Activated naive CD8-positive, alpha-beta T cell treated with anti-CD3 and anti-CD28 coated beads, Interleukin-2, amount 10 ng/mL, durations not matched to agents 7 days and 5 days (primary cell): ENCODE results near the gene SLC25A21. TPM values are rescaled to one million over a fixed set of nuclear protein-coding genes. Genes with fewer than 3 reads are reported as not detected.
"Not testable (repeated sequence)": the region's sequence is repeated elsewhere in the genome, so short reads cannot be mapped to it uniquely, and the experiment has no call there.

Source experiments
- ATAC-seq: fragments of 150-1000 bp; cut with Tn5 transposase; one replicate; pipeline ENCODE4 v1.10.0; 2021; ENCODE audit warnings: low read depth, moderate library complexity
- POLR2A ChIA-PET: fragments of 350-600 bp; sonication (Branson Sonifier 250); formaldehyde crosslinking; loops from one replicate; lab custom pipeline; 2021; ENCODE audit warnings: antibody characterized with exemption; lab: Charles Lee
- DNase-seq: peaks from one replicate; pipeline ENCODE4 v3.0.0; 2021
- H3K27ac Mint-ChIP-seq: one replicate; pipeline ENCODE4 v1.8.0; 2022; ENCODE audit warnings: mild to moderate bottlenecking, mixed read lengths
- H3K27me3 Mint-ChIP-seq: one replicate; pipeline ENCODE4 v1.8.0; 2022; ENCODE audit warnings: mild to moderate bottlenecking, moderate library complexity, mixed read lengths
- H3K36me3 Mint-ChIP-seq: one replicate; pipeline ENCODE4 v1.8.0; 2021; ENCODE audit warnings: mild to moderate bottlenecking, mixed read lengths
- H3K4me1 Mint-ChIP-seq: one replicate; pipeline ENCODE4 v1.8.0; 2021; ENCODE audit warnings: mixed read lengths
- H3K4me3 Mint-ChIP-seq: one replicate; pipeline ENCODE4 v1.8.0; 2022; ENCODE audit warnings: mild to moderate bottlenecking, moderate library complexity, mixed read lengths
- H3K9me3 Mint-ChIP-seq: one replicate; pipeline ENCODE4 v1.8.0; 2021; ENCODE audit warnings: mixed read lengths
- total RNA-seq, 2 experiments: library from RNA; stranded (reverse); gene quantifications; one replicate each; pipeline ENCODE4 v1.2.3, GENCODE V29; 2021

Gene SLC25A21
- total RNA-seq, 2 experiments from 2014 or later = not detected

GRCh38 chr14:36986407-36986806, 186.0 kb downstream of the SLC25A21 start:
- Mint-ChIP-seq H3K4me1 (no peaks in the 10 kb centered on the region), H3K4me3 (no peak overlapping the region), H3K27me3 (no peaks in the 10 kb centered on the region), H3K36me3 (no peaks in the 10 kb centered on the region), H3K27ac (no peak overlapping the region), H3K9me3 (no peaks in the 10 kb centered on the region)
- POLR2A ChIA-PET = no interaction called here
- no peak for DNase-seq
- no peak for ATAC-seq

GRCh38 chr14:36981832-36982529, 190.4 kb downstream of the SLC25A21 start:
- DNase-seq = no peak
- H3K27me3 Mint-ChIP-seq = no peaks in the 10 kb centered on the region
- H3K36me3 Mint-ChIP-seq = no peaks in the 10 kb centered on the region
- peaks cover 5% of the 10 kb centered on the region for H3K9me3 Mint-ChIP-seq
- POLR2A ChIA-PET = no interaction called here
- no peak for ATAC-seq
- no peaks in the 10 kb centered on the region for H3K4me1 Mint-ChIP-seq
- H3K4me3 Mint-ChIP-seq = no peak overlapping the region
- H3K27ac Mint-ChIP-seq = no peak overlapping the region

- H3K9me3 Mint-ChIP-seq, H3K4me3 Mint-ChIP-seq, ATAC-seq, H3K27ac Mint-ChIP-seq, H3K36me3 Mint-ChIP-seq, H3K4me1 Mint-ChIP-seq, H3K27me3 Mint-ChIP-seq, POLR2A ChIA-PET, DNase-seq: not testable (repeated sequence)
Measured at GRCh38 chr14:36980413-36980812, 192.0 kb downstream of the SLC25A21 start.

GRCh38 chr14:36979863-36980262, 192.5 kb downstream of the SLC25A21 start:
- Mint-ChIP-seq H3K4me1 (no peaks in the 10 kb centered on the region), H3K9me3 (peaks cover 5% of the 10 kb centered on the region), H3K36me3 (no peaks in the 10 kb centered on the region), H3K27me3 (no peaks in the 10 kb centered on the region), H3K27ac (no peak overlapping the region), H3K4me3 (no peak overlapping the region)
- POLR2A ChIA-PET = interaction anchor here (0.7 kb wide), 1 partner anchor 855 kb away, joined by 4 read pairs; no protein-coding TSS in a partner anchor
- ATAC-seq = no peak
- no peak for DNase-seq

GRCh38 chr14:36976571-36977023, 195.8 kb downstream of the SLC25A21 start:
- no peak overlapping the region for H3K4me3 Mint-ChIP-seq
- H3K9me3 Mint-ChIP-seq = peaks cover 5% of the 10 kb centered on the region
- H3K36me3 Mint-ChIP-seq = no peaks in the 10 kb centered on the region
- no peaks in the 10 kb centered on the region for H3K4me1 Mint-ChIP-seq
- no peak overlapping the region for H3K27ac Mint-ChIP-seq
- H3K27me3 Mint-ChIP-seq = no peaks in the 10 kb centered on the region
- POLR2A ChIA-PET = no interaction called here
- no peak for ATAC-seq
- no peak for DNase-seq

GRCh38 chr14:36975834-36976233, 196.6 kb downstream of the SLC25A21 start:
- Mint-ChIP-seq H3K9me3 (peaks cover 5% of the 10 kb centered on the region), H3K27me3 (no peaks in the 10 kb centered on the region), H3K36me3 (no peaks in the 10 kb centered on the region), H3K4me3 (no peak overlapping the region), H3K27ac (no peak overlapping the region), H3K4me1 (no peaks in the 10 kb centered on the region)
- POLR2A ChIA-PET = no interaction called here
- DNase-seq (no peak), ATAC-seq (no peak)

- Mint-ChIP-seq H3K9me3 (peaks cover under 1% of the 10 kb centered on the region), H3K27me3 (no peaks in the 10 kb centered on the region), H3K4me3 (no peak overlapping the region), H3K27ac (no peak overlapping the region), H3K4me1 (no peaks in the 10 kb centered on the region), H3K36me3 (no peaks in the 10 kb centered on the region)
- ATAC-seq (no peak), DNase-seq (no peak)
- POLR2A ChIA-PET = no interaction called here
Measured at GRCh38 chr14:36974985-36975384, 197.4 kb downstream of the SLC25A21 start.

GRCh38 chr14:36973806-36974442, 198.5 kb downstream of the SLC25A21 start:
- no peak for ATAC-seq
- Mint-ChIP-seq H3K4me3 (no peak overlapping the region), H3K27ac (no peak overlapping the region), H3K9me3 (no peaks in the 10 kb centered on the region), H3K36me3 (no peaks in the 10 kb centered on the region), H3K27me3 (no peaks in the 10 kb centered on the region), H3K4me1 (no peaks in the 10 kb centered on the region)
- no peak for DNase-seq
- POLR2A ChIA-PET = no interaction called here

- H3K4me3 Mint-ChIP-seq = no peak overlapping the region
- DNase-seq = no peak
- H3K9me3 Mint-ChIP-seq = no peaks in the 10 kb centered on the region
- H3K27me3 Mint-ChIP-seq = no peaks in the 10 kb centered on the region
- ATAC-seq = no peak
- no peak overlapping the region for H3K27ac Mint-ChIP-seq
- POLR2A ChIA-PET = no interaction called here
- no peaks in the 10 kb centered on the region for H3K36me3 Mint-ChIP-seq
- no peaks in the 10 kb centered on the region for H3K4me1 Mint-ChIP-seq
Measured at GRCh38 chr14:36971263-36971855, 201.0 kb downstream of the SLC25A21 start.

GRCh38 chr14:36967892-36968555, 204.4 kb downstream of the SLC25A21 start:
- H3K27ac Mint-ChIP-seq = no peak overlapping the region
- H3K4me3 Mint-ChIP-seq = no peak overlapping the region
- no peak for DNase-seq
- POLR2A ChIA-PET = no interaction called here
- H3K9me3 Mint-ChIP-seq = no peaks in the 10 kb centered on the region
- no peaks in the 10 kb centered on the region for H3K4me1 Mint-ChIP-seq
- ATAC-seq = no peak
- no peaks in the 10 kb centered on the region for H3K36me3 Mint-ChIP-seq
- no peaks in the 10 kb centered on the region for H3K27me3 Mint-ChIP-seq

- POLR2A ChIA-PET = no interaction called here
- no peak overlapping the region for H3K4me3 Mint-ChIP-seq
- peaks cover 2% of the 10 kb centered on the region for H3K9me3 Mint-ChIP-seq
- H3K27me3 Mint-ChIP-seq = no peaks in the 10 kb centered on the region
- DNase-seq = no peak
- H3K4me1 Mint-ChIP-seq = no peaks in the 10 kb centered on the region
- H3K27ac Mint-ChIP-seq = no peak overlapping the region
- no peak for ATAC-seq
- no peaks in the 10 kb centered on the region for H3K36me3 Mint-ChIP-seq
Measured at GRCh38 chr14:36955967-36956366, 216.4 kb downstream of the SLC25A21 start.

- H3K36me3 Mint-ChIP-seq = no peaks in the 10 kb centered on the region
- ATAC-seq (no peak), DNase-seq (no peak)
- H3K9me3 Mint-ChIP-seq = peaks cover 2% of the 10 kb centered on the region
- H3K27me3 Mint-ChIP-seq = no peaks in the 10 kb centered on the region
- H3K4me3 Mint-ChIP-seq = no peak overlapping the region
- no peaks in the 10 kb centered on the region for H3K4me1 Mint-ChIP-seq
- H3K27ac Mint-ChIP-seq = no peak overlapping the region
- POLR2A ChIA-PET = no interaction called here
Measured at GRCh38 chr14:36955376-36955775, 217.0 kb downstream of the SLC25A21 start.

GRCh38 chr14:36952689-36953088, 219.7 kb downstream of the SLC25A21 start:
- POLR2A ChIA-PET = no interaction called here
- Mint-ChIP-seq H3K9me3 (peaks cover 2% of the 10 kb centered on the region), H3K4me1 (no peaks in the 10 kb centered on the region), H3K4me3 (no peak overlapping the region), H3K36me3 (no peaks in the 10 kb centered on the region), H3K27me3 (no peaks in the 10 kb centered on the region), H3K27ac (no peak overlapping the region)
- ATAC-seq = no peak
- no peak for DNase-seq
